Stimulated activated CD4-positive, alpha-beta T cell treated with anti-CD3 and anti-CD28 coated beads, Interleukin-12 subunit alpha, Interleukin-12 subunit beta, amount 100 ng/mL, for 24 hours (primary cell): ENCODE results near the gene ARHGEF11.

Source experiments
- DNase-seq, 2 experiments: peaks; one replicate each; pipeline ENCODE4 v3.0.0-alpha.2; 2020; ENCODE audit warnings: low read depth in 2 of 2

Gene ARHGEF11

GRCh38 chr1:156895455-156895812, 150.1 kb downstream of the ARHGEF11 start:
- DNase-seq = no peak

GRCh38 chr1:156894711-156895454, 150.7 kb downstream of the ARHGEF11 start:
- no peak for DNase-seq

- no peak for DNase-seq
Measured at GRCh38 chr1:156894001-156894400, 151.5 kb downstream of the ARHGEF11 start.

DNA sequence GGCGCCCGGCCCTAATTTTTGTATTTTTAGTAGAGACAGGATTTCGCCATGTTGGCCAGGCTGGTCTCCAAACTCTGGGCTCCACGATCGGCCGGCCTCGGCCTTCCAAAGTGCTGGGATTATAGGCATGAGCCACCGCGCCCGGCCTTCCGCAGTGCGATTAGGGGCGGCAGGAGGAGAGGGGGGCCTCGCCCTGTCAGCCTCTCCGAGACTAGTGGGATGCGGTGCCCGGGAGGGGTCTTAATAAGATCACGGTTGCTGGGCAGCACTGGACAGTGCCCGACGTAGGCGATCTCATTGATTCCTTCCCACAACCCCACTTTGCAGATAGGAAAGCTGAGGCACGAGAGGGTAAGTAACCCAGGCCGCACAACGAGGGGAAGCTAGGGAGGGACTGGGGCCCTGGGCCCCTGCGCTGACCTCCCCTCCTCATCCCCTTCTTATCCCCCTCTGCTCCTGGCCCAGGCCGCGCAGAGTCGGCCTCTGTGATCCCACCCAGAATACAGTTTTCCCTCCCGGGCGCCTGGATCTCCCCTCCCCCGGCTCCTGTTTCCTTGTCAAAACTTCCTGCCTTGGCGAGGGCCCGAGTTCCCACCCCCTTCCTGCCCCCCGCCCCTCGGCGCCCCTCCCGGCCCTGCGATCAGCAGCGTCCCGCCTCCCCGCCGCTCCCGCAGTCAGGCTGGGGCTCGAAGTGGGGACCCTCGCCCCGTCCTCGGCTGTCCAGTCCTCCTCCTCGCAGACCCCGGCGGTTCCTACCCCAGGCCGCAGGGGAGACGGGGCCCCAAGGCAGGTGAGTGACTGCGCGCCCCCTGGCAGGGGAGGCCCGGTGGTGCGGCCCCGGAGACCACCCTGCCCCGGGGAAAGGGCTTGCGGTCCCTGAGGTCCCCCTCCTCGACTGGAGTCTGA, 152.2 kb downstream of the ARHGEF11 start, which contains the start of gene PEAR1:
Gene PEAR1 (plus strand): TSS at position 671 of the 906 bp plus-strand sequence. CDS start 10,209 bp downstream, outside the sequence.
- no peak for DNase-seq

- peak; percentile 69 to 89 for DNase-seq
Measured at GRCh38 chr1:156892190-156893047, 153.1 kb downstream of the ARHGEF11 start.

DNA sequence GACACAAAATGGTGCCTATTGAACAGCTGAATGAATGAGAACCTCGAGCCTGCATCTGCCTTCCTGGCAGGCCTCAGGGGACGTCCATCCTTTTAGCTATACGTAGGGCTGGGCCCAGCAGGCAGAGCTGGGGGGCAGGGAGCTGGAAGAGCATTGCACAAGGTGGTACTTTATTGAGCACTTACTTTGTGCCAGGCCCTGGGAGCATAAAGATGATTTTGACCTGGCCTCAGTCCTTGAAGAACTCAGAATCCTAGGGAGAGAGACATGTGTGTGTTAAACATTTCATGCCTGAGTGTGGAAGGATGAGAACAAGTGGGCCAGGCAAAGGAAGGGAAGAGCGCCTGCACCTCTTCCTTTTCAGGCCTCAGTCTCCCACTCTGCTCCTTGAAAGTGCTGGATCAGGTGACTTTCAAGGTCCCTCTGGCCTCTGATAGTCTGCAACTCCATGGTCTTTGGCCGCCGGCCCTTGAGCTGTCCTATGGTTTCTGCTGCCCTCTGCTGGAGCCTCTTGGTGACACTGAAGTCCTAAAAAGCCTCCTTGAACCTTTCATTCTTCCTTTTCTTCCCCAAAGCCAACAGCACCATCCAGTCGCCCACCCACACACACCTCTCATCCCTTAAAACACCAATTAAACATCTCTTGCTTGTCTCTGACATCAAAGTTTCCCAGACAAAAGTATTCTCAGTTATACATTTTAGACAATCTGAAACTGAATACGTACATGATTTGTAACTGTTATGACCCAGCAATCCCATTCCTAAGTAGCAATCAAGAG, 155.6 kb downstream of the ARHGEF11 start:
- DNase-seq = peak; percentile 19 to 59

GRCh38 chr1:156887734-156888133, 157.8 kb downstream of the ARHGEF11 start:
- no peak for DNase-seq

GRCh38 chr1:156887317-156887716, 158.2 kb downstream of the ARHGEF11 start:
- DNase-seq = no peak

DNA sequence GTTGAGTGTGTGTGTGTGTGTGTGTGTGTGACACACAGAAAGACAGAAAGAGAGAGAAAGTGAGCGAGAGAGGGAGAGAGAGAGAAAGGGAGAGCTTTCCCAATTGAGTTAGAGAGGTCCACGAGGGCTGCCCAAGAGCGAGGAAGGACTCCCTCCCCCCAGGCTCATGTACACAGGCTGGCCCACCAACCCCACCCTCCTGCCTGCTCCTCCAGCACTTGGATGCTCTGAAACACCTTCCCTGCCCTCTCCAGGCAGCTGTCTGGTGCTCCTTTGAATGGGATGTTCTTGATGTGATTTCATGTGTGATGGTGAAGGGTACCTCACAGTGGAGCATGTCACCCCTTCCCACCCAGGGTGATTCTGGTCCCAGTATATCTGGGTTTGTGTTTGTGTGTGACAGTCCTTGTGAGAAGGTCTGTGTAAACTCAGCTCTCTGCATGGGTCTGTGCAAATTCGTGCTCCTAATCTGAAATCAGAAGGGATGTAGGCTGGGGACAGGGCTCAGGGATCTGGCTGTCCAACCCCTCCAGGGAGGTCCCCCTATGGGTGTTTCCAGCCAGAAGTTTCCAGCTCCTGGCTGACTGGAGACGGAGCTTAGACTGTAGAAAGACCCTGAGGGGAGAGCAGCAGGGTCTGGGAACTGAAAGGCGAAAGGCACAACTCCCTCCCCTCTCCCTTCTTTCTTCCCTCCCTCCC, 158.8 kb downstream of the ARHGEF11 start:
- DNase-seq = no peak

DNA sequence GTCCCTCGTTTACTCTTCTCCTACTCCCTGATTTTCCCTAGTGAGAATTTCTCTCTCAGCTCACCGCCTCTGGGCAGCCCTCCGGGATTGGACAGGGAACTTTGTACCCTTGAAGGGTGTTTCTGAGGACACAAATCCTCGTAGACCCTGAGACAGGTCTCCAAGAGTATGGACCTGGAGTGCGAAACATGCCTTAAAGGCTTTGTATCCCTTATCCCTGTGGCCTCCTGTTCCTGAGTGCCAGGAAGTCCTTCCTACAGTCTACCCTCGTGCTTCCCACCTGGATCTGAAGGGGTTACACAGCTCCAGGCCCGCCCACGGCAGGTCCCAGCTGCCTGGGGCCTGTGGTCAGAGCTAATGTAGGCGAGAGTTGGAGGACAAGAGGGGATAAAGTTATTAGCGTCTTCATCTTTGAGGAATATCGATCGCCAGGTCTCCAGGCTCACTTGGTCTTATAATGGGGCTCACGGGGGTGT, 159.6 kb downstream of the ARHGEF11 start:
- no peak for DNase-seq

DNA sequence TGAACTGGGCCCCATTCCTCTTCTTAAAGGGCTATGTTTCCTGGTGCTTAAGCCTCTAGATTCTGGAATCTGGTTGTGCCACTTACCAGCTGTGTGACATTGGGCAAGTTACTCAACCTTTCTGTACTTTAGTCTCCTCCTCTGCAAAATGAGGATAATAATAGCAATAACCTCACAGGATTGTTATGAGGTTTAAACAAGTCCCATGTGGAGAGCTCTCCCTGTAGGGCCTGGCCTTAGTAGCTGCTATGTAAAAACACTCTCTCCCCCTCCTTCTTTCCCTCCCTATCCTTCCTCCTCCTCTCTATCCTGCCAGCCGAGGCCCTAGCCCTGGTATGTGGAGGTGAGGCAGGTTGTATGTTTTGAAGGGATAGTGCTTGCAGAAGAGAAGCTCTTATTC, 160.2 kb downstream of the ARHGEF11 start:
- no peak for DNase-seq
